ENCODE measurements around the gene MEGF8.

GRCh38 chr19:42291435-42291810 is 34.0 kb upstream of the MEGF8 start:
- TF ChIP-seq SAFB2 (CRISPR knock-in tag; IDR thresholded peaks at IDR 0.05; ENCODE audit: borderline replicate concordance, low read depth): no peak
- no peak for TF ChIP-seq POLR2AphosphoS5 (IDR thresholded peaks at IDR 0.05; ENCODE audit: low read depth, low read length)
- no peak for TF ChIP-seq CTCF (CRISPR knock-in tag; IDR thresholded peaks at IDR 0.05)
- TF ChIP-seq POLR2A (IDR thresholded peaks at IDR 0.05; ENCODE audit: insufficient read depth in 1 of 2, low read depth in 2 of 2, low read length in 2 of 2): no peak
- no peak for TF ChIP-seq TFDP1 (CRISPR knock-in tag; IDR thresholded peaks at IDR 0.05; ENCODE audit: borderline replicate concordance)
- TF ChIP-seq ZNF746 (CRISPR knock-in tag; IDR thresholded peaks at IDR 0.05): no peak
- TF ChIP-seq SRY (CRISPR knock-in tag; IDR thresholded peaks at IDR 0.05): no peak
- no peak for TF ChIP-seq ISL2 (CRISPR knock-in tag; IDR thresholded peaks at IDR 0.05)
- no peak for TF ChIP-seq JUN (CRISPR knock-in tag; IDR thresholded peaks at IDR 0.05)
- TF ChIP-seq TBL1XR1 (IDR thresholded peaks at IDR 0.05; ENCODE audit: borderline replicate concordance, low read length, partially characterized antibody): no peak
- no peak for TF ChIP-seq ZFY (CRISPR knock-in tag; IDR thresholded peaks at IDR 0.05)
